Suprapubic skin (tissue), 4 donors: ENCODE measurements around the gene ATG2B. TPM values are rescaled to one million over a fixed set of nuclear protein-coding genes. Genes with fewer than 3 reads are reported as not detected.

Source experiments
- DNase-seq, 2 donors: peaks; one replicate each; pipeline ENCODE4 v3.0.0-alpha.2; 2019; ENCODE audit warnings: low spot score in 2 of 2
- H3K27ac ChIP-seq: fragments of 200-600 bp; sonication (generic); one replicate; pipeline ENCODE4 v1.5.1; 2019
- H3K27me3 ChIP-seq: fragments of 200-600 bp; sonication (generic); one replicate; pipeline ENCODE4 v1.5.1; 2019
- H3K36me3 ChIP-seq: fragments of 200-600 bp; sonication (generic); one replicate; pipeline ENCODE4 v1.5.1; 2019
- H3K4me1 ChIP-seq: fragments of 200-600 bp; sonication (generic); one replicate; pipeline ENCODE4 v1.5.1; 2019
- H3K4me3 ChIP-seq: fragments of 200-600 bp; sonication (generic); one replicate; pipeline ENCODE4 v1.5.1; 2019; ENCODE audit warnings: mild to moderate bottlenecking
- H3K9me3 ChIP-seq: fragments of 200-600 bp; sonication (generic); one replicate; pipeline ENCODE4 v1.5.1; 2019
- EP300 ChIP-seq: sonication (generic); formaldehyde crosslinking; IDR thresholded peaks from one replicate; pipeline ENCODE4 v1.6.1; 2017; ENCODE audit warnings: antibody characterized with exemption
- POLR2A ChIP-seq, 2 donors: fragments of 450-650 bp; IDR thresholded peaks; one replicate each; pipeline ENCODE4 v1.6.1; 2017; ENCODE audit warnings: antibody characterized with exemption in 2 of 2, mild to moderate bottlenecking in 2 of 2, moderate library complexity in 2 of 2
- POLR2AphosphoS5 ChIP-seq, 3 donors: sonication (generic); formaldehyde crosslinking; IDR thresholded peaks; one replicate each; pipeline ENCODE4 v1.6.1; 2017; ENCODE audit warnings: antibody characterized with exemption in 3 of 3
- WGBS: methylation state at CpG from one replicate; pipeline ENCODE4 v1.1.5; 2018; 5-methylcytosine and 5-hydroxymethylcytosine counted together
- total RNA-seq, 4 donors: library from RNA; depleted of rRNA; stranded (reverse); fragments of >200 nt; gene quantifications; one replicate each; pipeline ENCODE4 v1.1.0, GENCODE V29; 2016
- TF ChIP-seq, protein P1 (sequence below), 2 donors: fragments of 200-600 bp in 1 of 2; fragments of 450-650 bp in 1 of 2; sonication (generic) in 1 of 2; IDR thresholded peaks; one replicate each; pipeline ENCODE4 v1.5.1; 2016 to 2019; ENCODE audit warnings: antibody characterized with exemption in 2 of 2, mild to moderate bottlenecking in 1 of 2, moderate library complexity in 1 of 2

The ATG2B gene
- total RNA-seq, 4 donors from 2014 or later: 24.6 to 103 (median 42.8) TPM

DNA sequence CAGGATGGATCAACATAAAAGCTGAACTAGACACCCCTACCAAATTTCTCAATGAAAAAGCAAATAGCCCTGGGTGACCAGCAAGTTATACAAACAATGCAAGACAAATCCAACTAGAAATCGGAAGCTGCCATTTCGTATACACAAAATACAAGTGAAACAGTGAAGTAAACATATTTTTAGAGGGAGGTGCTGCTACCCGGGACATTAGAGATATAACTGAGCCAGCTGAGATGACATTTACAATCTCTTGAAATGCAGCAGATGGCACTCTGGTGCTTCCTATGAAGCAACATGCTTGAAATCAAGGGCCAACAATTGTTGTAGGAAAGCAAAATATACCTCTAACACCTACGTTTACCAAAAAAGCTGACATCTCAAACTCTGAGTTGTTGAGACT lies 81.7 kb downstream of the ATG2B start:
- Histone ChIP-seq H3K36me3 (peaks cover 34% of the 10 kb centered on the region), H3K4me3 (no peak overlapping the region), H3K4me1 (no peaks in the 10 kb centered on the region), H3K27ac (no peak overlapping the region), H3K27me3 (no peaks in the 10 kb centered on the region), H3K9me3 (peaks cover 11% of the 10 kb centered on the region)
- TF ChIP-seq POLR2A (IDR thresholded peaks at IDR 0.05) (no peak), EP300 (no peak), POLR2AphosphoS5 (IDR thresholded peaks at IDR 0.05) (no peak)
- TF ChIP-seq, protein P1, sequence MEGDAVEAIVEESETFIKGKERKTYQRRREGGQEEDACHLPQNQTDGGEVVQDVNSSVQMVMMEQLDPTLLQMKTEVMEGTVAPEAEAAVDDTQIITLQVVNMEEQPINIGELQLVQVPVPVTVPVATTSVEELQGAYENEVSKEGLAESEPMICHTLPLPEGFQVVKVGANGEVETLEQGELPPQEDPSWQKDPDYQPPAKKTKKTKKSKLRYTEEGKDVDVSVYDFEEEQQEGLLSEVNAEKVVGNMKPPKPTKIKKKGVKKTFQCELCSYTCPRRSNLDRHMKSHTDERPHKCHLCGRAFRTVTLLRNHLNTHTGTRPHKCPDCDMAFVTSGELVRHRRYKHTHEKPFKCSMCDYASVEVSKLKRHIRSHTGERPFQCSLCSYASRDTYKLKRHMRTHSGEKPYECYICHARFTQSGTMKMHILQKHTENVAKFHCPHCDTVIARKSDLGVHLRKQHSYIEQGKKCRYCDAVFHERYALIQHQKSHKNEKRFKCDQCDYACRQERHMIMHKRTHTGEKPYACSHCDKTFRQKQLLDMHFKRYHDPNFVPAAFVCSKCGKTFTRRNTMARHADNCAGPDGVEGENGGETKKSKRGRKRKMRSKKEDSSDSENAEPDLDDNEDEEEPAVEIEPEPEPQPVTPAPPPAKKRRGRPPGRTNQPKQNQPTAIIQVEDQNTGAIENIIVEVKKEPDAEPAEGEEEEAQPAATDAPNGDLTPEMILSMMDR (IDR thresholded peaks at IDR 0.05): no peak
- DNase-seq: no peak
- WGBS: 74% methylated on average over 4 of the region's 4 CpGs

- no peak for DNase-seq
- no peak overlapping the region for H3K27ac ChIP-seq
- no peak overlapping the region for H3K4me3 ChIP-seq
- TF ChIP-seq POLR2AphosphoS5 (IDR thresholded peaks at IDR 0.05) (no peak), EP300 (no peak), POLR2A (IDR thresholded peaks at IDR 0.05) (no peak)
- TF ChIP-seq, protein P1 (IDR thresholded peaks at IDR 0.05): no peak
- no peaks in the 10 kb centered on the region for H3K27me3 ChIP-seq
- WGBS: 86% methylated on average over 2 of the region's 2 CpGs
- peaks cover 11% of the 10 kb centered on the region for H3K9me3 ChIP-seq
- H3K36me3 ChIP-seq: peaks cover 27% of the 10 kb centered on the region
- H3K4me1 ChIP-seq: peaks cover 12% of the 10 kb centered on the region
Observed at GRCh38 chr14:96280104-96280503, 83.0 kb downstream of the ATG2B start.

GRCh38 chr14:96279564-96279963 lies 83.6 kb downstream of the ATG2B start:
- Histone ChIP-seq H3K4me3 (no peak overlapping the region), H3K27me3 (no peaks in the 10 kb centered on the region), H3K36me3 (peaks cover 22% of the 10 kb centered on the region), H3K9me3 (peaks cover 11% of the 10 kb centered on the region), H3K4me1 (peaks cover 18% of the 10 kb centered on the region), H3K27ac (no peak overlapping the region)
- 37% methylated on average over 8 of the region's 8 CpGs for WGBS
- TF ChIP-seq, protein P1 (IDR thresholded peaks at IDR 0.05): no peak
- TF ChIP-seq POLR2A (IDR thresholded peaks at IDR 0.05): no peak
- DNase-seq: no peak

DNA sequence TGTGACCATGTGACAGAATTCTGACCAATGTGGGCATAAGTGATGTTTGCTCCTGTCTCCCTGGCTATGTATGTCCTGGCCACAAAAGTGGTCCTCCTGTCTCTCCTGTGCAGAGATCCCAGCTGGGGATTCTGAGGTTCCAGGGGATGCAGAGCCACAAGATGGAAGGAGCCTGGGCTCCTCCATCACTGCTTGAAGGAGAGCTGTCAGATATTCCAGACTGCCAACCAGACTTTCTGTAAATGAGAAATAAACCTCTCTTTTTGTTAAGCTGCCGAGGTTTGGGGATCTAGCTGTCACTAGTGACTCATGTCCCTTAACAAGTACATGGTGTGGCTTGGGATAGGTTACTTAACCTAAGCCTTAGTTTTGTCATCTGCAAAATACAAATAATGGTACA lies 85.3 kb downstream of the ATG2B start:
- H3K4me1 ChIP-seq: peaks cover 29% of the 10 kb centered on the region
- H3K36me3 ChIP-seq: peaks cover 9% of the 10 kb centered on the region
- H3K4me3 ChIP-seq: no peak overlapping the region
- H3K27me3 ChIP-seq: no peaks in the 10 kb centered on the region
- H3K27ac ChIP-seq: no peak overlapping the region
- DNase-seq: no peak
- WGBS: 100% methylated on average over 1 of the region's 1 CpG
- TF ChIP-seq, protein P1 (IDR thresholded peaks at IDR 0.05): no peak
- no peak for TF ChIP-seq POLR2A (IDR thresholded peaks at IDR 0.05)
- no peak for TF ChIP-seq POLR2AphosphoS5 (IDR thresholded peaks at IDR 0.05)
- no peak for TF ChIP-seq EP300
- H3K9me3 ChIP-seq: peaks cover 11% of the 10 kb centered on the region

DNA sequence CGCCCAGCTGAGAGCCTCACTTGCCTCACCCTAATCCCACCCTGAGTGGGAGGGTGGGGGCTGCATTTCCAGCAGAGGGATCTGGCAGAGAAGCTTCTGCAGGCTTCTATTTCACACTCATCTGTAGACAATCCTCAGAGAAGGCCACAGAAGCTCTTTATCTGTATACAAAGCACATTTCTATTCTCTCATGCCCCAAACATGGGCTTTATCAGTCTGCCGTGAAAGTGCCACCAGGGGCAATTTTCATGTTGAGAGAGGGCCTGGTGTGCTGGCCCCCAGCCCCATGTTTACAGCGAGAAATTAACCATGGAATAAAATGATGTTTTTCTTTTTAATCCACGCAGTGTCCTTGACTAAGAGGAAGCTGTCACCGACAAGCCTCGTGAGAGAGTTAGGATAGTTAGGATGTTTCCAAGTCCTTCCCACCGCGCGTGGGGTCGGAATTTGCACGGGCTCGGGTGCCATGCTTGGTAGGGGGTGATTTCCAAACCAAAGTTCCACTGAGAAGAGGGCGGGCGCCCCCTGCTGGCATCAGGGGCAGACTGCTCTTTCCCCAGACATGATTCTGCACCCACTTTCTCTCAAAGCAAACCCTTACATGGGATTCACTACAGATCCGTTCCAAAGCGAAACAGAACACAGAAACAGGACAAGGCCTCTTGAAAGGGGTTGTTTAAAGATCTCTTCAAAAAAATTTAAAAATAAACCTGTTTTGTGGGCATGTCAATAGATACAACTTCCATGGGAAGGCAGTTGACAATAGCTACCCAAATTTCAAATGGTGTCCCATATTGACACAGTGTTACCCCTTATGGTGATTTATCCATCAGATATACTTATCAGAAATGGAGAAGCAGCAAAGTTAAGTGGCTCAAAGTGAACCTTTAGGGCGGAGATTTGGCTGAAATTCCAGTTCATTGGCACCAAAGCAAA lies 87.7 kb downstream of the ATG2B start:
- TF ChIP-seq POLR2AphosphoS5 (IDR thresholded peaks at IDR 0.05) (no peak), EP300 (no peak)
- TF ChIP-seq, protein P1 (IDR thresholded peaks at IDR 0.05): peak; percentile 90 to 93
- WGBS: 16% methylated on average over 17 of the region's 17 CpGs

More for the DNA sequence above, 87.7 kb downstream of the ATG2B start:
- Histone ChIP-seq H3K9me3 (peaks cover 11% of the 10 kb centered on the region), H3K36me3 (no peaks in the 10 kb centered on the region), H3K27me3 (no peaks in the 10 kb centered on the region), H3K4me3 (no peak overlapping the region), H3K27ac (no peak overlapping the region), H3K4me1 (peaks cover 35% of the 10 kb centered on the region)
- DNase-seq: peak in 1 of 2 donors; percentile 83
